Type B pancreatic cell (in vitro differentiated cells): ENCODE measurements around the gene NCAN. TPM values are rescaled to one million over a fixed set of nuclear protein-coding genes. Genes with fewer than 3 reads are reported as not detected.

Experiments used
- DNase-seq: peaks from one replicate; pipeline ENCODE4 v3.0.0; 2021; ENCODE audit warnings: mixed read lengths; ENCODE audit not compliant: unreplicated experiment; ENCODE audit errors: extremely low spot score
- H3K27ac Mint-ChIP-seq: 2 replicates; pipeline ENCODE4 v1.8.0; 2021; ENCODE audit warnings: mild to moderate bottlenecking, mixed read lengths
- H3K27me3 Mint-ChIP-seq: 2 replicates; pipeline ENCODE4 v1.8.0; 2021; ENCODE audit warnings: mixed read lengths
- H3K36me3 Mint-ChIP-seq: 2 replicates; pipeline ENCODE4 v1.8.0; 2021; ENCODE audit warnings: mixed read lengths
- H3K4me1 Mint-ChIP-seq: one replicate; pipeline ENCODE4 v1.8.0; 2021; ENCODE audit warnings: mixed read lengths; ENCODE audit not compliant: unreplicated experiment
- H3K4me3 Mint-ChIP-seq: 2 replicates; pipeline ENCODE4 v1.8.0; 2021; ENCODE audit warnings: mild to moderate bottlenecking, mixed read lengths
- H3K9me3 Mint-ChIP-seq: 2 replicates; pipeline ENCODE4 v1.8.0; 2021; ENCODE audit warnings: mixed read lengths
- total RNA-seq: library from RNA; stranded (reverse); gene quantifications from 2 replicates; pipeline ENCODE4 v1.2.1, GENCODE V29; 2021; ENCODE audit warnings: low replicate concordance
- TF ChIP-seq, protein P1 (sequence below): fragments of 200-600 bp; sonication (generic); conservative IDR thresholded peaks from 2 replicates; pipeline ENCODE4 v1.5.0; 2021; ENCODE audit warnings: antibody characterized with exemption, mild to moderate bottlenecking

The NCAN gene
- total RNA-seq, 1 donor from 2014 or later: 0.80 TPM

DNA sequence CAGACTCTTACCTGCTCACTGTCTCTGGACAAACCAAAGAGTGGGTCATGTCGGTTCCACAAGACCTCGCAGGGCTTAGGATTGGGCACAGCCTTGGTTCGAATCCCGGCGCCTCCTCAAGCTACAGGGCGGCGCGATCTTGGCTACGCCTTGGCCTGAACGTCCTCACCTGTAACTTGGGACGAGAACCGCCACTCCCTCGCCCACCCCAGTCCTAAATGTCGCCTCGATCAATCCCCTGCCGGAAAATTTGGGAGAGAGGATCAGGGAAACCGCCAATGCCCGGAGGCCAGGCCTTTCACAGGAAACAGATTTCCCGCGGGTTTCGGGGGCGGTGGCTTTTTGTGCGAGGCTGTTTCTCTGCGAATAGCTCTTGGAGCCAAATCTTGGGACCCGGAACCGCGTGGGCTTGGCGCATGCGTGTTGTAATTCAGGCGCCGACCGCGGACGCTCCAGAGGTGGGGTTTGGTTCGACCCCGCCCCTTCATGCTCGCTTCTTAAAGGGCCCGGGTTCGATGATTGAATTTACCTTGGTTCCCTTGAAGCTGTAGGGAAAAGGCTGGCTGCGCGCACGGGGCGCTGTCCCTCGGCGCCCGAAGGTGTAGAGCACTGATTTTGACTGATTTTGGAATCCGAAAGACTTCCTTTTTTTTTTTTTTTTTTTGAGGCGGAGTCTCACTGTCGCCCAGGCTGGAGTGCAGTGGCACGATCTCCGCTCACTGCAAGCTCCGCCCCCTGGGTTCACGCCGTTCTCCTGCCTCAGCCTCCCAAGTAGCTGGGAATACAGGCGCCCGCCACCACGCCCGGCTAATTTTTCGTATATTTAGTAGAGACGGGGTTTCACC, 8.5 kb upstream of the NCAN start, which contains the start of gene NR2C2AP:
Gene NR2C2AP, minus strand, starts transcription at position 403 of the 845 bp plus-strand sequence. Its CDS starts 354 bp downstream, at position 49.
- TF ChIP-seq, protein P1, sequence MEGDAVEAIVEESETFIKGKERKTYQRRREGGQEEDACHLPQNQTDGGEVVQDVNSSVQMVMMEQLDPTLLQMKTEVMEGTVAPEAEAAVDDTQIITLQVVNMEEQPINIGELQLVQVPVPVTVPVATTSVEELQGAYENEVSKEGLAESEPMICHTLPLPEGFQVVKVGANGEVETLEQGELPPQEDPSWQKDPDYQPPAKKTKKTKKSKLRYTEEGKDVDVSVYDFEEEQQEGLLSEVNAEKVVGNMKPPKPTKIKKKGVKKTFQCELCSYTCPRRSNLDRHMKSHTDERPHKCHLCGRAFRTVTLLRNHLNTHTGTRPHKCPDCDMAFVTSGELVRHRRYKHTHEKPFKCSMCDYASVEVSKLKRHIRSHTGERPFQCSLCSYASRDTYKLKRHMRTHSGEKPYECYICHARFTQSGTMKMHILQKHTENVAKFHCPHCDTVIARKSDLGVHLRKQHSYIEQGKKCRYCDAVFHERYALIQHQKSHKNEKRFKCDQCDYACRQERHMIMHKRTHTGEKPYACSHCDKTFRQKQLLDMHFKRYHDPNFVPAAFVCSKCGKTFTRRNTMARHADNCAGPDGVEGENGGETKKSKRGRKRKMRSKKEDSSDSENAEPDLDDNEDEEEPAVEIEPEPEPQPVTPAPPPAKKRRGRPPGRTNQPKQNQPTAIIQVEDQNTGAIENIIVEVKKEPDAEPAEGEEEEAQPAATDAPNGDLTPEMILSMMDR: no peak
- peaks cover 7% of the 10 kb centered on the region for H3K36me3 Mint-ChIP-seq
- peaks cover 24% of the 10 kb centered on the region for H3K27me3 Mint-ChIP-seq
- DNase-seq: peak; percentile 84
- H3K9me3 Mint-ChIP-seq: no peaks in the 10 kb centered on the region
- H3K4me3 Mint-ChIP-seq: peak within 1 kb of the TSS; percentile 93
- peaks cover 8% of the 10 kb centered on the region for H3K4me1 Mint-ChIP-seq
- H3K27ac Mint-ChIP-seq: peak within 1 kb of the TSS; percentile 92

DNA sequence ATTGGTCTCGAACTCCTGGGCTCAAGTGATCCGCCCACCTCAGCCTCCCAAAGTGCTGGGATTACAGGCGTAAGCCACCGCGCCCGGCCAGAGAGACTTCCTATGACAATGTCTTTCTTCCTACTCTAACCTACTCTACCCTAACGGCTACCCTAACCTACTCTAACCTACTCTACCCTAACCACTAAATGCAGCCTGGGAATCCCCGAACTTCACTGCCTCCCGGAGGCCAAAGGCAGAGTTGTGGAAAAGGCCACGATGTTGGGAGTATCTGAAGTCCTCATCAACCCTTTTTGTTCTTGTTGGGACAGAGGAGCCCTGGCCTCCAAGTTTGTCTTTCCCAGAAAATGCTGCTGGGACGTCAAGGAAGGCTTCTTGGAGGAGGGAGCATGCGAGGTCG, 7.6 kb upstream of the NCAN start:
- TF ChIP-seq, protein P1: no peak
- Mint-ChIP-seq H3K4me3 (peak overlapping the region; percentile 80), H3K4me1 (peaks cover 8% of the 10 kb centered on the region), H3K27ac (no peak overlapping the region), H3K27me3 (peaks cover 26% of the 10 kb centered on the region), H3K36me3 (peaks cover 4% of the 10 kb centered on the region), H3K9me3 (no peaks in the 10 kb centered on the region)
- DNase-seq: no peak

DNA sequence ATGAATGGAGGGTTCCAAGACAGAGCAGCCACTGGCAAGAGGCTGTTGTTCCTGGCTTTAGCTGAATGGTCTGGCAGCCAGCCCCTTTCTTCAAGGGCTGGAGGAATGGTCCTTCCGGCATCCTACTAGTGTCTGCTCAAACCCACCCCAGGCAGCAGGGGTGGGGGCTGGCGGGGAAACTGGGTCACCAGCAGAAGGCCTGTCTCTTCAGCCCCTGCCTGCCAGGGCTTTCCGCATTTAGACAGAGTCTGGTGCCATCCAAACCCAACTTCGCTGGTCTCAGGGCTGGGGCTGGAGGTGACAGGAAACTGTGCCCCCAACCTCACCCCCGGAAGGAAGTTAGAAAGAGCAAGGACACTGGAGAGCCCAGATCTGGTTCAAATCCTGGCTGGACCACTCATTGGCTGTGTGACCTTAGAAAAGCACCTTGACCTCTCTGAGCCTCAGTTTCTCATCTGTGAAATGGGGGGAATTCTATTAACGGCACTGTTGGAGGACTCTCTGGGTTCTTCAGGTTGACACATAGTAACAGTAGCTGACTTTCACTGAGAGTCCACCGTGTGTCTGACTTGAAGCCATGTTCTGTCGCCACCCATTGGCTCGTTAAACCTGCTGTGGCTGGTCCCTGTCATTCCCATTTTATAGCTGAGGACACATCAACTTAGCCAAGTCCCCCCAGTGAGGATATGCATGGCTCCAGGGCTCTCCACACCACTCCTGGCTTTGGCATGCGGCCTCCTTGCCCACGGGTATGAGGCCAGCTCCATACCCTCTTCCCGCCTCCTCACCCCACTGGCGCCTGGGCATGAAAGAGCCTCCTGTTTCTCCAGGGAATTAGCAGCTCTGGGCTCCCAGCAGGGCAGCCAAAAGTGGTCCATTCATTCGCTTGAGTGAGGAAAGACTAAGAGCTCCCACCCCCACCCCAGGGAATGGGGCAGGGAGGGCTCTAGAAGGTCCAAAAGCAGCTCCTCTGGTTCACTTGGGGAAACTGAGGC, 6.0 kb upstream of the NCAN start:
- Mint-ChIP-seq H3K4me1 (peaks cover 8% of the 10 kb centered on the region), H3K27ac (no peak overlapping the region), H3K9me3 (no peaks in the 10 kb centered on the region), H3K27me3 (peaks cover 39% of the 10 kb centered on the region), H3K4me3 (peak overlapping the region; percentile 11), H3K36me3 (no peaks in the 10 kb centered on the region)
- DNase-seq: no peak
- TF ChIP-seq, protein P1: no peak

DNA sequence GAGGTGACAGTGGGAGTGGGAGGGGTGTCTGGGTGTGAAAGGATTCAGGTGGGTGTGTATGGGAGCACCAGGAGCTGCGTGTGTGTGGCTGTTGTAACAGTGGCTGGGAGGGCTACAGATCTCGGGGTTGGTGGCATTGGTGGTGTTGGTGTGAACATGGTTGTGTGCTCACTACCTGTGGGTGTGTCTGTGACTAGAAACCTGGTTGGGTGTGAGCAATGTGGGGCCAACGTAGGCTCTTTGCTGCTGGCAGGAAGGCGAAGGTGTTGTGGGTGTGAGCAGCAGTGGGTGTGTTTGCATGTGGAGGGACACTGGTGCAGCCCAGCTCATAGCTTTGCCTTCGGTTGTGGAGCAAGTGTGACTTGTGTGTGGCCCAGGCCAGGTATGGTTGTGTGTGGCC, 4.8 kb upstream of the NCAN start:
- H3K27ac Mint-ChIP-seq: no peak overlapping the region
- no peak overlapping the region for H3K4me3 Mint-ChIP-seq
- H3K36me3 Mint-ChIP-seq: no peaks in the 10 kb centered on the region
- peaks cover 51% of the 10 kb centered on the region for H3K27me3 Mint-ChIP-seq
- TF ChIP-seq, protein P1: no peak
- DNase-seq: no peak
- peaks cover 8% of the 10 kb centered on the region for H3K4me1 Mint-ChIP-seq
- H3K9me3 Mint-ChIP-seq: no peaks in the 10 kb centered on the region
